K562 (cell line): ENCODE results near the gene ZDHHC22. TPM values are rescaled to one million over a fixed set of nuclear protein-coding genes. Genes with fewer than 3 reads are reported as not detected.

Source experiments
- EHMT2 ChIP-seq: fragments of 450-650 bp; IDR thresholded peaks from 2 replicates; pipeline ENCODE4 v1.6.1; 2018; ENCODE audit warnings: antibody characterized with exemption
- HNRNPH1 ChIP-seq: fragments of 200-400 bp; formaldehyde crosslinking; optimal IDR thresholded peaks from 2 replicates; pipeline ENCODE3; 2017; ENCODE audit warnings: low read depth, mild to moderate bottlenecking, low read length, moderate library complexity
- HNRNPUL1 ChIP-seq: fragments of 200-400 bp; formaldehyde crosslinking; IDR thresholded peaks from 2 replicates; pipeline ENCODE4 v1.6.1; 2017; ENCODE audit warnings: low read length
- ILF3 ChIP-seq: fragments of 450-650 bp; IDR thresholded peaks from 2 replicates; pipeline ENCODE4 v1.6.1; 2018; ENCODE audit warnings: antibody characterized with exemption, mild to moderate bottlenecking, moderate library complexity, borderline replicate concordance
- POLR2H ChIP-seq: IDR thresholded peaks from 2 replicates; pipeline ENCODE4 v1.6.1; 2016; ENCODE audit warnings: missing genetic modification characterization, low read depth, mild to moderate bottlenecking, control low read depth, missing compliant biosample characterization, moderate library complexity
- SIN3A ChIP-seq, 2 experiments: fragments of 150-350 bp in 1 of 2; IDR thresholded peaks; 2 replicates each; pipeline ENCODE4 v1.6.1; 2011 to 2016; ENCODE audit warnings: borderline replicate concordance in 2 of 2, low read depth in 2 of 2, low read length in 2 of 2, mild to moderate bottlenecking in 2 of 2, moderate library complexity in 2 of 2; ENCODE audit not compliant: control insufficient read depth in 1 of 2
- polyA plus RNA-seq, 8 experiments: library from polyadenylated mRNA; depleted of rRNA in 4 of 8; stranded (reverse) in 5 of 8; unstranded in 3 of 8; fragments of >200 nt; fragmentation: Nextera tagmentation in 2 of 8; fragmentation: Illumina TruSeq in 1 of 8; extraction: Ambion mirVana in 2 of 8; extraction: Trizol in 1 of 8; gene quantifications; 2 replicates each; pipeline versions ENCODE4 v1.2.1 to v1.2.3, GENCODE V29; 2011 to 2014; ENCODE audit warnings: inconsistent platforms in 1 of 8, missing spikeins in 1 of 8
- total RNA-seq, 7 experiments: library from RNA; depleted of rRNA in 6 of 7; stranded (reverse); fragments of >200 nt in 6 of 7; fragmentation: Illumina TruSeq in 2 of 7; extraction: Trizol in 2 of 7; gene quantifications; 2 replicates each; pipeline versions ENCODE4 v1.2.1 to v1.2.3, GENCODE V29; 2011 to 2021; ENCODE audit warnings: low replicate concordance in 1 of 7
- TF ChIP-seq, protein P1 (sequence below), 2 experiments: fragments of 200-800 bp in 1 of 2; sonication (Bioruptor generic) in 1 of 2; sonication (generic) in 1 of 2; formaldehyde crosslinking in 1 of 2; IDR thresholded peaks in 1 of 2; conservative IDR thresholded peaks in 1 of 2; 2 replicates each; pipeline versions ENCODE4 v1.5.0 to v1.6.1; 2016 to 2020; ENCODE audit warnings: missing compliant biosample characterization in 1 of 2, missing genetic modification characterization in 1 of 2, missing genetic modification reagents in 1 of 2
- TF ChIP-seq, protein P2 (sequence below): fragments of 250-450 bp; sonication (Bioruptor Pico); IDR thresholded peaks from 2 replicates; pipeline ENCODE4 v1.5.0; 2021; ENCODE audit warnings: mild to moderate bottlenecking, borderline replicate concordance
- TF ChIP-seq, protein P3 (sequence below), 2 experiments: fragments of 450-650 bp; formaldehyde crosslinking in 1 of 2; IDR thresholded peaks; 2 replicates each; pipeline versions ENCODE4 v1.4.0 to v1.6.1; 2014 to 2020; ENCODE audit warnings: mild to moderate bottlenecking in 2 of 2, borderline replicate concordance in 1 of 2, low read depth in 1 of 2

ZDHHC22 gene
- total and polyA plus RNA-seq, 9 of the 15 experiments (the other 6 are each of a cell fraction or from before 2014, with no cell fraction given) = not detected

DNA sequence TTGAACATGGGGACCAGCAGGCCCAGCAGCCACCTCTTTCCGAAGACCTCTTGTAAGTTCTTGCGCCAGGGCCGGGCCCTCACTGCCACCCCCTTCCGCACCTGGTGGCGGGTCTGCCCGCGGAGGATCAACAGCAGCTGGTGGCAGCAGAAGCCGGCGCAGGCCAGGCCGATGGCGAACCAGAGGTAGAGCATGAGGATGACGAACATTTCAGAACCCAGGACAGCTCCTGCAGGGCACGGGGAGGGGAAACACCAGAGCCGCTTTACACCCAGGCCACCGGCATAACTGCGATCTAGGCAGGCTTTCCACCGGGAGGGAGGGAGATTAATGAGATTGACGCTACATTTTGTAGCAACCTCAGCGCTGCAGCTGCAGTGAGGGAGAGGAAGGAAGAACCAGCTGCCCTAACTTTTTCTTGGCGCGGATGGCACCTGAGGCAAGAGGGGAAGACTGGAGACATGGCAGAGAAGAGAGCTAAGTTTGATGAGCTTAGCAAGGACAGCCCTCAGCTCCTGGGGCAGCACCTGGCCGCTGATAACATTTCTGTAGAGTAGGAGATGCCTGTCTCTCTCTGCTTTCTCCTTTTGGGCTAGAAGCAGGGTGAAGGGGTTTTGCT is 7.8 kb downstream of the ZDHHC22 start (continued):
- TF ChIP-seq SIN3A (IDR thresholded peaks at IDR 0.05; ENCODE audit: borderline replicate concordance in 2 of 2, control insufficient read depth in 1 of 2, low read depth in 2 of 2, low read length in 2 of 2) (0 out of 4 replicates have a peak, but pooled peaks of 1 of the 2 experiments have one; percentile 41), EHMT2 (peak; percentile 97), HNRNPUL1 (no peak), HNRNPH1 (no peak), ILF3 (no peak), POLR2H (no peak)
- TF ChIP-seq, protein P1, sequence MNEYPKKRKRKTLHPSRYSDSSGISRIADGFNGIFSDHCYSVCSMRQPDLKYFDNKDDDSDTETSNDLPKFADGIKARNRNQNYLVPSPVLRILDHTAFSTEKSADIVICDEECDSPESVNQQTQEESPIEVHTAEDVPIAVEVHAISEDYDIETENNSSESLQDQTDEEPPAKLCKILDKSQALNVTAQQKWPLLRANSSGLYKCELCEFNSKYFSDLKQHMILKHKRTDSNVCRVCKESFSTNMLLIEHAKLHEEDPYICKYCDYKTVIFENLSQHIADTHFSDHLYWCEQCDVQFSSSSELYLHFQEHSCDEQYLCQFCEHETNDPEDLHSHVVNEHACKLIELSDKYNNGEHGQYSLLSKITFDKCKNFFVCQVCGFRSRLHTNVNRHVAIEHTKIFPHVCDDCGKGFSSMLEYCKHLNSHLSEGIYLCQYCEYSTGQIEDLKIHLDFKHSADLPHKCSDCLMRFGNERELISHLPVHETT (CRISPR knock-in tag; conservative IDR thresholded peaks at IDR 0.05 in 1 of 2, IDR thresholded peaks at IDR 0.05 in 1 of 2) = no peak
- TF ChIP-seq, protein P2, sequence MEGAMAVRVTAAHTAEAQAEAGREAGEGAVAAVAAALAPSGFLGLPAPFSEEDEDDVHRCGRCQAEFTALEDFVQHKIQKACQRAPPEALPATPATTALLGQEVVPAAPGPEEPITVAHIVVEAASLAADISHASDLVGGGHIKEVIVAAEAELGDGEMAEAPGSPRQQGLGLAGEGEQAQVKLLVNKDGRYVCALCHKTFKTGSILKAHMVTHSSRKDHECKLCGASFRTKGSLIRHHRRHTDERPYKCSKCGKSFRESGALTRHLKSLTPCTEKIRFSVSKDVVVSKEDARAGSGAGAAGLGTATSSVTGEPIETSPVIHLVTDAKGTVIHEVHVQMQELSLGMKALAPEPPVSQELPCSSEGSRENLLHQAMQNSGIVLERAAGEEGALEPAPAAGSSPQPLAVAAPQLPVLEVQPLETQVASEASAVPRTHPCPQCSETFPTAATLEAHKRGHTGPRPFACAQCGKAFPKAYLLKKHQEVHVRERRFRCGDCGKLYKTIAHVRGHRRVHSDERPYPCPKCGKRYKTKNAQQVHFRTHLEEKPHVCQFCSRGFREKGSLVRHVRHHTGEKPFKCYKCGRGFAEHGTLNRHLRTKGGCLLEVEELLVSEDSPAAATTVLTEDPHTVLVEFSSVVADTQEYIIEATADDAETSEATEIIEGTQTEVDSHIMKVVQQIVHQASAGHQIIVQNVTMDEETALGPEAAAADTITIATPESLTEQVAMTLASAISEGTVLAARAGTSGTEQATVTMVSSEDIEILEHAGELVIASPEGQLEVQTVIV (CRISPR knock-in tag) = no peak
- TF ChIP-seq, protein P3, sequence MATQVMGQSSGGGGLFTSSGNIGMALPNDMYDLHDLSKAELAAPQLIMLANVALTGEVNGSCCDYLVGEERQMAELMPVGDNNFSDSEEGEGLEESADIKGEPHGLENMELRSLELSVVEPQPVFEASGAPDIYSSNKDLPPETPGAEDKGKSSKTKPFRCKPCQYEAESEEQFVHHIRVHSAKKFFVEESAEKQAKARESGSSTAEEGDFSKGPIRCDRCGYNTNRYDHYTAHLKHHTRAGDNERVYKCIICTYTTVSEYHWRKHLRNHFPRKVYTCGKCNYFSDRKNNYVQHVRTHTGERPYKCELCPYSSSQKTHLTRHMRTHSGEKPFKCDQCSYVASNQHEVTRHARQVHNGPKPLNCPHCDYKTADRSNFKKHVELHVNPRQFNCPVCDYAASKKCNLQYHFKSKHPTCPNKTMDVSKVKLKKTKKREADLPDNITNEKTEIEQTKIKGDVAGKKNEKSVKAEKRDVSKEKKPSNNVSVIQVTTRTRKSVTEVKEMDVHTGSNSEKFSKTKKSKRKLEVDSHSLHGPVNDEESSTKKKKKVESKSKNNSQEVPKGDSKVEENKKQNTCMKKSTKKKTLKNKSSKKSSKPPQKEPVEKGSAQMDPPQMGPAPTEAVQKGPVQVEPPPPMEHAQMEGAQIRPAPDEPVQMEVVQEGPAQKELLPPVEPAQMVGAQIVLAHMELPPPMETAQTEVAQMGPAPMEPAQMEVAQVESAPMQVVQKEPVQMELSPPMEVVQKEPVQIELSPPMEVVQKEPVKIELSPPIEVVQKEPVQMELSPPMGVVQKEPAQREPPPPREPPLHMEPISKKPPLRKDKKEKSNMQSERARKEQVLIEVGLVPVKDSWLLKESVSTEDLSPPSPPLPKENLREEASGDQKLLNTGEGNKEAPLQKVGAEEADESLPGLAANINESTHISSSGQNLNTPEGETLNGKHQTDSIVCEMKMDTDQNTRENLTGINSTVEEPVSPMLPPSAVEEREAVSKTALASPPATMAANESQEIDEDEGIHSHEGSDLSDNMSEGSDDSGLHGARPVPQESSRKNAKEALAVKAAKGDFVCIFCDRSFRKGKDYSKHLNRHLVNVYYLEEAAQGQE (IDR thresholded peaks at IDR 0.05; ENCODE audit: borderline replicate concordance) = peak; percentile 98
- TF ChIP-seq, protein P3 (CRISPR knock-in tag; IDR thresholded peaks at IDR 0.05; ENCODE audit: low read depth) = peak; percentile 95
